HEK293 (cell line): ENCODE data around the gene KCTD18.

Source experiments
- CTCF ChIA-PET: fragments of 350-600 bp; formaldehyde crosslinking; extraction: SDS; loops from one replicate; lab custom pipeline; 2021; ENCODE audit warnings: antibody characterized with exemption; lab: Yijun Ruan, JAX
- POLR2A ChIA-PET: fragments of 300-600 bp; formaldehyde crosslinking; extraction: SDS; loops from one replicate; lab custom pipeline; 2020; ENCODE audit warnings: antibody characterized with exemption, inconsistent platforms; lab: Yijun Ruan, JAX
- H3K27ac ChIP-seq: fragments of 200-500 bp; sonication (Bioruptor generic); 2 replicates; pipeline ENCODE4 v1.5.1; 2014; ENCODE audit warnings: low read depth, low read length, control low read depth, inconsistent platforms; ENCODE audit errors: extremely low read depth
- H3K36me3 ChIP-seq, 2 experiments: fragments of 200-500 bp in 1 of 2; sonication (Bioruptor generic) in 1 of 2; 1 replicate in 1 of 2; 2 replicates in 1 of 2; pipeline ENCODE4 v1.5.1; 2014 to 2017; ENCODE audit warnings: inconsistent platforms in 2 of 2, low read length in 2 of 2; ENCODE audit not compliant: control insufficient read depth in 2 of 2, insufficient read depth in 1 of 2
- H3K4me1 ChIP-seq: fragments of 200-500 bp; sonication (Bioruptor generic); 2 replicates; pipeline ENCODE4 v1.5.1; 2014; ENCODE audit warnings: mild to moderate bottlenecking, low read length, inconsistent platforms; ENCODE audit not compliant: control insufficient read depth, insufficient read depth
- H3K4me3 ChIP-seq: 2 replicates; pipeline ENCODE4 v1.5.1; 2011; ENCODE audit warnings: low read depth, mild to moderate bottlenecking, control low read depth, low read length, moderate library complexity
- H3K9me3 ChIP-seq: fragments of 200-500 bp; sonication (Bioruptor generic); 2 replicates; pipeline ENCODE4 v1.5.1; 2014; ENCODE audit warnings: low read depth, low read length, inconsistent platforms; ENCODE audit not compliant: control insufficient read depth, insufficient read depth
- FEZF1 ChIP-seq: fragments of 450-650 bp; formaldehyde crosslinking; IDR thresholded peaks from 2 replicates; pipeline ENCODE4 v1.5.1; 2016; ENCODE audit warnings: missing biosample characterization, missing genetic modification characterization
- GLIS2 ChIP-seq: fragments of 450-650 bp; formaldehyde crosslinking; IDR thresholded peaks from 2 replicates; pipeline ENCODE4 v1.5.1; 2016; ENCODE audit warnings: missing biosample characterization, missing genetic modification characterization
- HOXC10 ChIP-seq: sonication (generic); formaldehyde crosslinking; IDR thresholded peaks from 2 replicates; pipeline ENCODE4 v1.8.1; 2023; ENCODE audit warnings: mild to moderate bottlenecking, missing genetic modification reagents
- MZF1 ChIP-seq: fragments of 450-650 bp; formaldehyde crosslinking; IDR thresholded peaks from 2 replicates; pipeline ENCODE4 v1.5.1; 2017; ENCODE audit warnings: missing biosample characterization, missing genetic modification characterization, borderline replicate concordance
- PRDM1 ChIP-seq: fragments of 450-650 bp; formaldehyde crosslinking; IDR thresholded peaks from 2 replicates; pipeline ENCODE4; 2016; ENCODE audit warnings: missing biosample characterization, missing genetic modification characterization
- REPIN1 ChIP-seq: fragments of 450-650 bp; formaldehyde crosslinking; IDR thresholded peaks from 2 replicates; pipeline ENCODE4 v1.5.1; 2017; ENCODE audit warnings: missing biosample characterization, missing genetic modification characterization, low read depth
- SCRT1 ChIP-seq: fragments of 450-650 bp; formaldehyde crosslinking; IDR thresholded peaks from 2 replicates; pipeline ENCODE4 v1.5.1; 2016; ENCODE audit warnings: missing biosample characterization, missing genetic modification characterization, borderline replicate concordance
- SCRT2 ChIP-seq: fragments of 450-650 bp; formaldehyde crosslinking; IDR thresholded peaks from 2 replicates; pipeline ENCODE4 v1.5.1; 2016; ENCODE audit warnings: missing biosample characterization, missing genetic modification characterization
- SP7 ChIP-seq: fragments of 450-650 bp; formaldehyde crosslinking; IDR thresholded peaks from 2 replicates; pipeline ENCODE4 v1.5.1; 2016; ENCODE audit warnings: missing biosample characterization, missing genetic modification characterization
- WT1 ChIP-seq: fragments of 450-650 bp; formaldehyde crosslinking; IDR thresholded peaks from 2 replicates; pipeline ENCODE4 v1.5.1; 2016; ENCODE audit warnings: missing biosample characterization, missing genetic modification characterization
- YY1 ChIP-seq: fragments of 450-650 bp; formaldehyde crosslinking; IDR thresholded peaks from 2 replicates; pipeline ENCODE4 v1.5.1; 2018; ENCODE audit warnings: missing biosample characterization, missing genetic modification characterization
- ZFP69B ChIP-seq: fragments of 450-650 bp; formaldehyde crosslinking; IDR thresholded peaks from 2 replicates; pipeline ENCODE4 v1.5.1; 2016; ENCODE audit warnings: missing biosample characterization, missing genetic modification characterization
- ZNF112 ChIP-seq: fragments of 450-650 bp; formaldehyde crosslinking; IDR thresholded peaks from 2 replicates; pipeline ENCODE4 v1.5.0; 2017; ENCODE audit warnings: missing biosample characterization, missing genetic modification characterization
- ZNF133 ChIP-seq: fragments of 450-650 bp; formaldehyde crosslinking; IDR thresholded peaks from 2 replicates; pipeline ENCODE4 v1.5.1; 2016; ENCODE audit warnings: missing biosample characterization, missing genetic modification characterization
- ZNF146 ChIP-seq: fragments of 450-650 bp; formaldehyde crosslinking; IDR thresholded peaks from 2 replicates; pipeline ENCODE4 v1.5.1; 2016; ENCODE audit warnings: missing biosample characterization, missing genetic modification characterization
- ZNF223 ChIP-seq: fragments of 450-650 bp; formaldehyde crosslinking; IDR thresholded peaks from 2 replicates; pipeline ENCODE4 v1.5.1; 2016; ENCODE audit warnings: missing biosample characterization, missing genetic modification characterization
- ZNF24 ChIP-seq: fragments of 450-650 bp; formaldehyde crosslinking; IDR thresholded peaks from 2 replicates; pipeline ENCODE4 v1.5.1; 2016; ENCODE audit warnings: missing biosample characterization, missing genetic modification characterization
- ZNF366 ChIP-seq: fragments of 450-650 bp; formaldehyde crosslinking; conservative IDR thresholded peaks from 2 replicates; pipeline ENCODE4 v1.5.1; 2016; ENCODE audit warnings: missing biosample characterization, missing genetic modification characterization
- ZNF37A ChIP-seq: fragments of 450-650 bp; IDR thresholded peaks from 2 replicates; pipeline ENCODE4 v1.5.1; 2018; ENCODE audit warnings: missing biosample characterization, missing genetic modification characterization
- ZNF394 ChIP-seq: fragments of 450-650 bp; formaldehyde crosslinking; IDR thresholded peaks from 2 replicates; pipeline ENCODE4 v1.5.1; 2016; ENCODE audit warnings: missing biosample characterization, missing genetic modification characterization, mild to moderate bottlenecking, moderate library complexity, borderline replicate concordance
- ZNF404 ChIP-seq: fragments of 450-650 bp; formaldehyde crosslinking; IDR thresholded peaks from 2 replicates; pipeline ENCODE4 v1.5.1; 2017; ENCODE audit warnings: missing biosample characterization, missing genetic modification characterization
- ZNF433 ChIP-seq: fragments of 450-650 bp; formaldehyde crosslinking; IDR thresholded peaks from 2 replicates; pipeline ENCODE4 v1.5.1; 2016; ENCODE audit warnings: missing biosample characterization, missing genetic modification characterization, low read depth
- ZNF473 ChIP-seq: fragments of 450-650 bp; formaldehyde crosslinking; IDR thresholded peaks from 2 replicates; pipeline ENCODE4 v1.5.1; 2017; ENCODE audit warnings: missing biosample characterization, missing genetic modification characterization
- ZNF544 ChIP-seq: fragments of 450-650 bp; formaldehyde crosslinking; IDR thresholded peaks from 2 replicates; pipeline ENCODE4 v1.5.0; 2017; ENCODE audit warnings: missing biosample characterization, missing genetic modification characterization
- ZNF560 ChIP-seq: fragments of 450-650 bp; formaldehyde crosslinking; IDR thresholded peaks from 2 replicates; pipeline ENCODE4 v1.5.1; 2017; ENCODE audit warnings: missing biosample characterization, missing genetic modification characterization, borderline replicate concordance
- ZNF610 ChIP-seq: fragments of 450-650 bp; formaldehyde crosslinking; IDR thresholded peaks from 2 replicates; pipeline ENCODE4 v1.5.1; 2016; ENCODE audit warnings: missing biosample characterization, missing genetic modification characterization, borderline replicate concordance
- ZNF621 ChIP-seq: fragments of 450-650 bp; formaldehyde crosslinking; IDR thresholded peaks from 2 replicates; pipeline ENCODE4 v1.5.1; 2017; ENCODE audit warnings: missing biosample characterization, missing genetic modification characterization
- ZNF664 ChIP-seq: fragments of 450-650 bp; formaldehyde crosslinking; IDR thresholded peaks from 2 replicates; pipeline ENCODE4 v1.5.1; 2016; ENCODE audit warnings: missing biosample characterization, missing genetic modification characterization
- ZSCAN30 ChIP-seq: fragments of 450-650 bp; IDR thresholded peaks from 2 replicates; pipeline ENCODE4 v1.5.1; 2018; ENCODE audit warnings: missing biosample characterization, mild to moderate bottlenecking, missing genetic modification characterization, moderate library complexity
- TF ChIP-seq, protein P1 (sequence below): fragments of 450-650 bp; formaldehyde crosslinking; IDR thresholded peaks from 2 replicates; pipeline ENCODE4 v1.5.1; 2016; ENCODE audit warnings: missing biosample characterization, missing genetic modification characterization
- TF ChIP-seq, protein P2 (sequence below): fragments of 450-650 bp; formaldehyde crosslinking; IDR thresholded peaks from 2 replicates; pipeline ENCODE4 v1.5.1; 2016; ENCODE audit warnings: missing biosample characterization, missing genetic modification characterization
- TF ChIP-seq, protein P3 (sequence below): fragments of 450-650 bp; formaldehyde crosslinking; IDR thresholded peaks from 2 replicates; pipeline ENCODE4 v1.5.1; 2016; ENCODE audit warnings: missing biosample characterization, missing genetic modification characterization
- TF ChIP-seq, protein P4 (sequence below): fragments of 450-650 bp; formaldehyde crosslinking; IDR thresholded peaks from 2 replicates; pipeline ENCODE4 v1.5.1; 2016; ENCODE audit warnings: missing biosample characterization, missing genetic modification characterization

KCTD18 gene

DNA sequence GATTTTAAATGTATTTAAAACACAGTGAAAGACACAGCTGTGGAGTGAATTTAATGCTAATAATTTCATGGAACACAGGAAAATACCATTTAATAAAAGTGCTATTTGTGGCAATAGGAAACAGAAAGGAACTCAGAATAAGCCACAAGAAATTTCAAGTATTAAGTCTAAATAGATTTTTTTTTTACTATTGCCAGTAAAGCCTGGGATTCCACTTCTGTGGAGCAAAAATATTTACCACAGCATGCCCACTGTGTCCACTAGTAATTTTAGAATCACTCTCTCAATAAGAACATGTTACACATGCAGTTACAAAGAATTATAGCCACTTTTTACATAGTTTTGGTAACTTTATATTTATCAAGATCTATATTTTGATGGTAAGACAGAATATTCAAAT lies 17.2 kb downstream of the KCTD18 start:
- H3K27ac ChIP-seq, result no peak overlapping the region
- H3K4me1 ChIP-seq, result no peaks in the 10 kb centered on the region
- ChIA-PET CTCF (interaction anchor here (0.6 to 2.1 kb wide), 6 partner anchors 8 to 507 kb away, joined by 3 to 8 read pairs (median 5); no protein-coding TSS in a partner anchor), POLR2A (no interaction called here)
- TF ChIP-seq, protein P1, sequence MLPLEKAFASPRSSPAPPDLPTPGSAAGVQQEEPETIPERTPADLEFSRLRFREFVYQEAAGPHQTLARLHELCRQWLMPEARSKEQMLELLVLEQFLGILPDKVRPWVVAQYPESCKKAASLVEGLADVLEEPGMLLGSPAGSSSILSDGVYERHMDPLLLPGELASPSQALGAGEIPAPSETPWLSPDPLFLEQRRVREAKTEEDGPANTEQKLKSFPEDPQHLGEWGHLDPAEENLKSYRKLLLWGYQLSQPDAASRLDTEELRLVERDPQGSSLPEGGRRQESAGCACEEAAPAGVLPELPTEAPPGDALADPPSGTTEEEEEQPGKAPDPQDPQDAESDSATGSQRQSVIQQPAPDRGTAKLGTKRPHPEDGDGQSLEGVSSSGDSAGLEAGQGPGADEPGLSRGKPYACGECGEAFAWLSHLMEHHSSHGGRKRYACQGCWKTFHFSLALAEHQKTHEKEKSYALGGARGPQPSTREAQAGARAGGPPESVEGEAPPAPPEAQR, result no peak
- no peak for TF ChIP-seq SCRT2
- no peak for TF ChIP-seq ZNF112 (tag by site-specific recombination)
- TF ChIP-seq ZFP69B (tag by site-specific recombination), result no peak
- TF ChIP-seq SCRT1, result no peak
- TF ChIP-seq ZNF664, result no peak
- TF ChIP-seq, protein P2, sequence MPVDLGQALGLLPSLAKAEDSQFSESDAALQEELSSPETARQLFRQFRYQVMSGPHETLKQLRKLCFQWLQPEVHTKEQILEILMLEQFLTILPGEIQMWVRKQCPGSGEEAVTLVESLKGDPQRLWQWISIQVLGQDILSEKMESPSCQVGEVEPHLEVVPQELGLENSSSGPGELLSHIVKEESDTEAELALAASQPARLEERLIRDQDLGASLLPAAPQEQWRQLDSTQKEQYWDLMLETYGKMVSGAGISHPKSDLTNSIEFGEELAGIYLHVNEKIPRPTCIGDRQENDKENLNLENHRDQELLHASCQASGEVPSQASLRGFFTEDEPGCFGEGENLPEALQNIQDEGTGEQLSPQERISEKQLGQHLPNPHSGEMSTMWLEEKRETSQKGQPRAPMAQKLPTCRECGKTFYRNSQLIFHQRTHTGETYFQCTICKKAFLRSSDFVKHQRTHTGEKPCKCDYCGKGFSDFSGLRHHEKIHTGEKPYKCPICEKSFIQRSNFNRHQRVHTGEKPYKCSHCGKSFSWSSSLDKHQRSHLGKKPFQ (tag by site-specific recombination), result no peak
- no peak for TF ChIP-seq ZNF24 (tag by site-specific recombination)
- TF ChIP-seq REPIN1 (tag by site-specific recombination), result no peak
- no peak for TF ChIP-seq ZNF146 (tag by site-specific recombination)
- TF ChIP-seq ZNF433 (tag by site-specific recombination), result no peak
- no peak for TF ChIP-seq ZNF560
- TF ChIP-seq ZNF394 (tag by site-specific recombination), result no peak
- TF ChIP-seq, protein P3, sequence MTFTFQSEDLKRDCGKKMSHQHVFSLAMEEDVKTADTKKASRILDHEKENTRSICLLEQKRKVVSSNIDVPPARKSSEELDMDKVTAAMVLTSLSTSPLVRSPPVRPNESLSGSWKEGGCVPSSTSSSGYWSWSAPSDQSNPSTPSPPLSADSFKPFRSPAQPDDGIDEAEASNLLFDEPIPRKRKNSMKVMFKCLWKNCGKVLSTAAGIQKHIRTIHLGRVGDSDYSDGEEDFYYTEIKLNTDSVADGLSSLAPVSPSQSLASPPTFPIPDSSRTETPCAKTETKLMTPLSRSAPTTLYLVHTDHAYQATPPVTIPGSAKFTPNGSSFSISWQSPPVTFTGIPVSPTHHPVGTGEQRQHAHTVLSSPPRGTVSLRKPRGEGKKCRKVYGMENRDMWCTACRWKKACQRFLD, result no peak
- no peak for TF ChIP-seq WT1 (tag by site-specific recombination)
- TF ChIP-seq ZNF544 (tag by site-specific recombination), result no peak
- no peak for TF ChIP-seq FEZF1 (tag by site-specific recombination)
- no peak for TF ChIP-seq ZNF366 (tag by site-specific recombination)
- no peak for TF ChIP-seq SP7 (tag by site-specific recombination)
- no peaks in the 10 kb centered on the region for H3K9me3 ChIP-seq
- H3K36me3 ChIP-seq, result peaks cover 23 to 71% of the 10 kb centered on the region in 2 experiments
- no peak overlapping the region for H3K4me3 ChIP-seq

DNA sequence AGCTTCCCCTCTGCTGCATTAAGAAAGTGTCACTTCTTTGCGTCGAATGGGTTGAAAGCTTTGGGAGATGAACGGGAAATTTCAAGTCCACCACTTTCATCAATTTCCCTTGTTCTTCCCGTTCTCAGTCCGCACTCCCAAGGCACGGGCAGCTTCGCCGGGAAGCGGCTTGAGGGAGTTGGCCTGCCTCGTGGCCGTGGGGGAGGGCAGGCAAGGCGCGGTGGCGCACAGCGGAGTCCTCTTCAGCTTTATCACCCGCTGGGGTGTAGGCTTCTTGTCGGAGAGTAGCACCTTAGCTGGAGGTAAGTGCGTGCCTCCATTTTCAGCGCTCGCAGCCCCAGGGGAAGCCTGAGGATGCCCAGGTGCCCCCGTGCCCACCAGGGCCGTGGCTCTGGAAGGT lies 19.9 kb downstream of the KCTD18 start:
- Histone ChIP-seq H3K36me3 (peaks cover 8 to 53% of the 10 kb centered on the region in 2 experiments), H3K9me3 (no peaks in the 10 kb centered on the region), H3K4me1 (no peaks in the 10 kb centered on the region; the same call in 1 of the 2 replicates), H3K27ac (no peak overlapping the region), H3K4me3 (no peak overlapping the region)
- CTCF ChIA-PET, result interaction anchor here (0.6 to 0.7 kb wide), 2 partner anchors 187 to 211 kb away, joined by 3 read pairs; no protein-coding TSS in a partner anchor
- POLR2A ChIA-PET, result no interaction called here
- TF ChIP-seq ZNF621 (tag by site-specific recombination) (no peak), ZSCAN30 (tag by site-specific recombination) (no peak), ZNF133 (tag by site-specific recombination) (no peak), ZNF37A (tag by site-specific recombination) (no peak), GLIS2 (tag by site-specific recombination) (no peak), ZNF223 (tag by site-specific recombination) (no peak), ZNF473 (tag by site-specific recombination) (no peak), ZNF610 (no peak), HOXC10 (no peak), MZF1 (tag by site-specific recombination) (no peak), ZNF404 (tag by site-specific recombination) (no peak), PRDM1 (no peak), YY1 (no peak)
- TF ChIP-seq, protein P4, sequence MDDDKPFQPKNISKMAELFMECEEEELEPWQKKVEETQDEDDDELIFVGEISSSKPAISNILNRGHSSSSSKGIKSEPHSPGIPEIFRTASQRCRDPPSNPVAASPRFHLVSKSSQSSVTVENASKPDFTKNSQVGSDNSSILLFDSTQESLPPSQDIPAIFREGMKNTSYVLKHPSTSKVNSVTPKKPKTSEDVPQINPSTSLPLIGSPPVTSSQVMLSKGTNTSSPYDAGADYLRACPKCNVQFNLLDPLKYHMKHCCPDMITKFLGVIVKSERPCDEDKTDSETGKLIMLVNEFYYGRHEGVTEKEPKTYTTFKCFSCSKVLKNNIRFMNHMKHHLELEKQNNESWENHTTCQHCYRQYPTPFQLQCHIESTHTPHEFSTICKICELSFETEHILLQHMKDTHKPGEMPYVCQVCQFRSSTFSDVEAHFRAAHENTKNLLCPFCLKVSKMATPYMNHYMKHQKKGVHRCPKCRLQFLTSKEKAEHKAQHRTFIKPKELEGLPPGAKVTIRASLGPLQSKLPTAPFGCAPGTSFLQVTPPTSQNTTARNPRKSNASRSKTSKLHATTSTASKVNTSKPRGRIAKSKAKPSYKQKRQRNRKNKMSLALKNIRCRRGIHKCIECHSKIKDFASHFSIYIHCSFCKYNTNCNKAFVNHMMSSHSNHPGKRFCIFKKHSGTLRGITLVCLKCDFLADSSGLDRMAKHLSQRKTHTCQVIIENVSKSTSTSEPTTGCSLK (tag by site-specific recombination), result no peak
